ENCODE results near the gene LAMA1.
"Not testable (repeated sequence)": the region's sequence is repeated elsewhere in the genome, so short reads cannot be mapped to it uniquely, and the experiment has no call there.

Gene LAMA1

GRCh38 chr18:6949800-6950586, 167.6 kb downstream of the LAMA1 start:
- no peaks in the 10 kb centered on the region for H4K20me1 ChIP-seq
- TF ChIP-seq Cebpa-rat (IDR thresholded peaks at IDR 0.05), result no peak
- no peaks in the 10 kb centered on the region for H3K9me3 ChIP-seq (replicated peaks in 1 of 11)
- H3K4me2 ChIP-seq, result no peak overlapping the region
- peaks cover 6 to 9% (median 7%) of the 10 kb centered on the region in 10 experiments; a peak in 19 of 20 replicates for H3K4me1 ChIP-seq
- no peak overlapping the region for H3K4me3 ChIP-seq
- H3K9ac ChIP-seq, result no peak overlapping the region
- no peak overlapping the region for H3K27ac ChIP-seq
- H3K36me3 ChIP-seq, result no peaks in the 10 kb centered on the region
- H3K27me3 ChIP-seq, result no peaks in the 10 kb centered on the region

DNA sequence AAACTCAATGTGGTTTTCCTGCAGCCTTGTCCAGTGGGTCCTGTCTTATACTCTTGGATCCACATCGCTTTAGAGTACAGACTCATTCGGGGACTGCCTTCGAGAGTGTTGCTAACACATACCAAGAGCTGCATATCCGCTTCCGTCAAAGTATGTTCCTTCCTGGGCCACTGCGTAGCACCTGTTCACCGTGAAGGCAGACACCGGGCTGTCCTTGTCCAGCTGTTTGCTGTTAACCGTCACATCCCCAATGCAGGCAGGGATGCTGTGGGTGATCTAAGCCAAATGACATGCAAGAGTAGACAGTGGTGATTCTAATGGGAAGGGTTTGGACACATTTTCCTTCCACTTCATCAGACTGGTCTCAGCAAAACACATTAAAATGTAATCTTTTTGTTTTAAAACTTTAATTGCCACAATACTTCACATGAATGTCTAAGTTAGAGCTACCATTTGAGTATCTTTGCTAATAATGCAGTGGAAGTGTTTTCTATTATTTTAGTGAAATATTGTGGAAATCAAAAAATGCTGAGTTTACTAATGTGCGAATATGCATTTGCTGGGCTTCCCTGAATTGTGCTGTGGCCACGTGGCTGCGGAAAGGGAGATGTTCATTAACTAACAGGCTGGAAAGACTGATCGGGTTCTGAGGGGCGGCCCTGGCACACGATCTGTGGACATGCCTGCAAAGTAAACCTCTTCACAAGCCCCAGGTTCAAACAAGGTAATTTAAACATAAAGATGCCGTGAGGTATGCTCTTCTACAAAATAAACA, 169.1 kb downstream of the LAMA1 start:
- H3K27me3 ChIP-seq, result no peaks in the 10 kb centered on the region
- H3K9ac ChIP-seq, result no peak overlapping the region
- H3K4me2 ChIP-seq, result no peak overlapping the region
- TF ChIP-seq Cebpa-rat (IDR thresholded peaks at IDR 0.05), result no peak
- H3K4me3 ChIP-seq, result no peak overlapping the region
- no peak overlapping the region for H3K27ac ChIP-seq
- H3K4me1 ChIP-seq, result no peaks in the 10 kb centered on the region
- no peaks in the 10 kb centered on the region for H3K36me3 ChIP-seq
- no peaks in the 10 kb centered on the region for H4K20me1 ChIP-seq
- no peaks in the 10 kb centered on the region for H3K9me3 ChIP-seq (replicated peaks in 1 of 11)

DNA sequence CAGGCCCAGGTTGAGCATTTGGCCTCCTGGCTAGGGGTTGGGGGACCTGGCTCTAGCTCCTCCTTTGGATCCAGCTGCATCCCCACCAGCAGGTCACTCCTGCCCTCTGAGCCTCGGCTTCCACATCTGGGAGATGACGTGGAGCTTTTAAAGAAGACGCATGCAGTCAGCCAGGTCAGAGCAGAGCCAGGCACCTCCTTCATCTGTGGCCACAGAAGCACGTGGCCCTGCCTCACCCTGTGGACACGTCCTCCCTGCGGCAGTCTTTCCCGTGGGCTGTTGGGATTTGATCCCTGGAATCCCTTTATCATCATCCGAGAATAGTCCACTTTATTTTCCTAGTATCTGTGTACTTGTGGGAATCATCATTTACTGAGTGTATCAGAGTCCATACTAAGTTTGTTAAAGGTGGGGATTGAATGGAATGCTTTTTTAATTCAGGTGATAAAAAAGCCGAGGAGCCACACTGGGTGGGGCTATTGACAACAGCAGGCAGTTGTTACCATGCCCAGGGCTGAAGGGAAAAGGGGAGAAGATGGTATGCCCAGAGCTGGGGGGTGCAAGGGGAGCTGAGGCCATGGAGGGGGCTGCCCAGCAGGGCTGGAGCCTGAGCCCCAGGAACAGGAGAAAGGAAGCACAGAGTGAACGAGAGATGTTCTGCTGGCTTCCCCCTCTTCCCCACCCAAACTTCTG, 170.1 kb downstream of the LAMA1 start:
- Histone ChIP-seq H3K36me3 (no peaks in the 10 kb centered on the region), H3K9me3 (replicated peaks in 1 of 11) (no peaks in the 10 kb centered on the region), H3K27me3 (no peaks in the 10 kb centered on the region), H3K4me2 (no peak overlapping the region), H3K4me3 (no peak overlapping the region), H3K9ac (no peak overlapping the region), H3K27ac (no peak overlapping the region), H4K20me1 (no peaks in the 10 kb centered on the region), H3K4me1 (no peaks in the 10 kb centered on the region)
- TF ChIP-seq Cebpa-rat (IDR thresholded peaks at IDR 0.05), result no peak

DNA sequence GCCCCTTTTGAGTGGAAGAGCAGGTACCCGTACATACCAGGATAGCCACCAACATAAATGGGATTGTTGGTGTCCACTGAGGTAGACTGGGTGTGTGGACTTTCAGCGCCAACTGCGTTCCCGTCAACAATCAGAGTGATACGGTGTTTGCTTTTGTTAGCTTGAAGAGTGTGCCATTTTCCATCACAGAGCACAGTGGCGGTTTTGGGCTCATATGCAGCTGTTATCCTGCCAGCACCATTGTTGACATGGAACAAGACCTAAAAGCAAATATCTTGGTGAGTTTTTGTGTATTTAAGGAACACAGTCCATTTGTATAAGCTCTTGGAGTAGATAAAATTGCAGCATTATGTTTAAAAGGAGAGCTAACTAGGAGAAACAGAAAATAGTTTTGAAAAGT, 174.5 kb downstream of the LAMA1 start:
- Histone ChIP-seq H4K20me1 (no peaks in the 10 kb centered on the region), H3K27me3 (no peaks in the 10 kb centered on the region), H3K4me3 (no peak overlapping the region), H3K4me1 (no peaks in the 10 kb centered on the region), H3K9me3 (replicated peaks in 1 of 11) (no peaks in the 10 kb centered on the region), H3K36me3 (no peaks in the 10 kb centered on the region), H3K27ac (no peak overlapping the region), H3K9ac (no peak overlapping the region), H3K4me2 (no peak overlapping the region)
- no peak for TF ChIP-seq Cebpa-rat (IDR thresholded peaks at IDR 0.05)

- Histone ChIP-seq H3K9me3 (replicated peaks in 1 of 11) (no peaks in the 10 kb centered on the region), H4K20me1 (no peaks in the 10 kb centered on the region), H3K4me2 (no peak overlapping the region), H3K27ac (no peak overlapping the region), H3K9ac (no peak overlapping the region), H3K4me1 (no peaks in the 10 kb centered on the region), H3K36me3 (no peaks in the 10 kb centered on the region), H3K4me3 (no peak overlapping the region), H3K27me3 (no peaks in the 10 kb centered on the region)
- no peak for TF ChIP-seq Cebpa-rat (IDR thresholded peaks at IDR 0.05)
Measured at GRCh38 chr18:6942742-6943141, 174.9 kb downstream of the LAMA1 start.

DNA sequence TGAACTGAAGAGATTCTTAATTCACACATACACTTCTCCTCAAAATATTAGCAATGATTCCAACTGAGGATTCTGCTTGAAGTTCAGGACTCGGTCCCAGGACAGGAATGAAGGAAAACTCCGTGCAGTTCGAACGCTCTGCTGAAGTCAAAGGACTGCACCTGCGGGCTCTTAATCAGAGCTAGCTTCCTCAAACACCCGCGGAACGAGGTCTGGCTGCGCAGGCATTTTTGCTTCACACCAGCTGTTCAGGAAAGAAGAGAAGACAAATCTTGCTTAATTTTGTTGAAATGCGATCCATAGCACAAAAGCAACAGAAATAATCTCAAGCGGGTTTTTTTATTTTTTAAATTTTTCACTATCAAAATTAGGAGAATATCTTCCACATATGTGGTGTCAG, 175.6 kb downstream of the LAMA1 start:
- Histone ChIP-seq H3K4me2 (no peak overlapping the region), H3K27ac (no peak overlapping the region), H3K27me3 (no peaks in the 10 kb centered on the region), H3K4me3 (no peak overlapping the region), H3K36me3 (no peaks in the 10 kb centered on the region), H3K9me3 (replicated peaks in 1 of 11) (no peaks in the 10 kb centered on the region), H3K9ac (no peak overlapping the region), H4K20me1 (no peaks in the 10 kb centered on the region), H3K4me1 (no peaks in the 10 kb centered on the region)
- TF ChIP-seq Cebpa-rat (IDR thresholded peaks at IDR 0.05), result no peak

- Histone ChIP-seq H3K4me2 (no peak overlapping the region), H3K36me3 (no peaks in the 10 kb centered on the region), H3K4me1 (no peaks in the 10 kb centered on the region), H3K4me3 (no peak overlapping the region), H3K27ac (no peak overlapping the region), H3K27me3 (no peaks in the 10 kb centered on the region), H4K20me1 (no peaks in the 10 kb centered on the region), H3K9me3 (replicated peaks in 1 of 11) (no peaks in the 10 kb centered on the region), H3K9ac (no peak overlapping the region)
- TF ChIP-seq Cebpa-rat (IDR thresholded peaks at IDR 0.05), result no peak
Measured at GRCh38 chr18:6940451-6940850, 177.1 kb downstream of the LAMA1 start.

GRCh38 chr18:6939972-6940371, 177.6 kb downstream of the LAMA1 start:
- Histone ChIP-seq H3K4me1 (no peaks in the 10 kb centered on the region), H3K9me3 (replicated peaks in 1 of 11) (no peaks in the 10 kb centered on the region), H3K4me3 (no peak overlapping the region), H3K4me2 (no peak overlapping the region), H3K27me3 (no peaks in the 10 kb centered on the region), H3K36me3 (no peaks in the 10 kb centered on the region), H3K27ac (no peak overlapping the region), H4K20me1 (no peaks in the 10 kb centered on the region), H3K9ac (no peak overlapping the region)
- TF ChIP-seq Cebpa-rat (IDR thresholded peaks at IDR 0.05), result no peak

- H3K4me1 ChIP-seq; H3K9me3 ChIP-seq (replicated peaks in 1 of 11); H3K4me2 ChIP-seq; H3K9ac ChIP-seq; H4K20me1 ChIP-seq; H3K27me3 ChIP-seq; H3K4me3 ChIP-seq; H3K36me3 ChIP-seq; H3K27ac ChIP-seq: not testable (repeated sequence)
Measured at GRCh38 chr18:6938403-6938802, 179.2 kb downstream of the LAMA1 start.
